GM12878 (cell line): ENCODE data around the gene PROX2. TPM values are rescaled to one million over a fixed set of nuclear protein-coding genes. Genes with fewer than 3 reads are reported as not detected.

Experiments
- ATAC-seq: fragments of 200-7000 bp; cut with Tn5 transposase; 3 replicates; pipeline ENCODE4 v1.9.1; 2020; ENCODE audit warnings: mild to moderate bottlenecking, moderate library complexity
- BruUV-seq: library from RNA; stranded (reverse); fragments of 400-500 nt; replicated peaks from 2 replicates; lab custom pipeline; 2021; lab: Mats Ljungman, UMichigan
- CTCF ChIA-PET: fragments of 300-600 bp; sonication (Branson Sonifier 250); formaldehyde crosslinking; extraction: SDS; loops from one replicate; lab custom pipeline; 2021; ENCODE audit warnings: inconsistent platforms; lab: Yijun Ruan, JAX
- POLR2A ChIA-PET: fragments of 350-600 bp; formaldehyde crosslinking; extraction: SDS; loops from one replicate; lab custom pipeline; 2021; ENCODE audit warnings: inconsistent platforms; lab: Charles Lee
- RAD21 ChIA-PET: fragments of 300-600 bp; sonication (Branson Sonifier 250); formaldehyde crosslinking; loops from one replicate; lab custom pipeline; 2023; ENCODE audit warnings: antibody characterized with exemption; ENCODE audit not compliant: unreplicated experiment; lab: Charles Lee
- SMC1A ChIA-PET: fragments of 300-600 bp; sonication (Branson Sonifier 250); formaldehyde crosslinking; loops from one replicate; lab custom pipeline; 2023; ENCODE audit not compliant: unreplicated experiment, uncharacterized antibody; lab: Charles Lee
- DNase-seq: peaks from one replicate; pipeline ENCODE4 v3.0.0-alpha.2; 2011; ENCODE audit warnings: low read depth, low spot score
- FAIRE-seq: peaks from 3 replicates; lab custom pipeline; 2011; peaks lifted over from hg19 to GRCh38; lab: Jason Lieb, UNC
- H2AFZ ChIP-seq: 2 replicates; pipeline ENCODE4 v1.6.0; 2011; ENCODE audit warnings: low read depth, low read length, control low read depth; ENCODE audit not compliant: control insufficient read depth
- H3K27ac ChIP-seq: 2 replicates; pipeline ENCODE4 v1.5.1; 2011; ENCODE audit warnings: control low read depth; ENCODE audit not compliant: control insufficient read depth, insufficient read depth
- H3K27me3 ChIP-seq, 2 experiments: replicated peaks in 1 of 2; 2 replicates each; pipeline versions ENCODE4 v1.6.0 to v1.6.1; 2011; ENCODE audit warnings: low read length in 1 of 2; ENCODE audit not compliant: control insufficient read depth in 2 of 2, insufficient read depth in 2 of 2
- H3K36me3 ChIP-seq, 2 experiments: 2 replicates each; pipeline ENCODE4 v1.5.1; 2011; ENCODE audit warnings: low read length in 1 of 2; ENCODE audit not compliant: control insufficient read depth in 2 of 2, insufficient read depth in 2 of 2
- H3K4me1 ChIP-seq: 2 replicates; pipeline ENCODE4 v1.6.1; 2011; ENCODE audit warnings: mild to moderate bottlenecking, low read length, moderate library complexity, mixed read lengths; ENCODE audit not compliant: control insufficient read depth, insufficient read depth
- H3K4me2 ChIP-seq: 2 replicates; pipeline ENCODE4 v1.6.0; 2011; ENCODE audit warnings: control low read depth; ENCODE audit not compliant: control insufficient read depth, insufficient read depth
- H3K4me3 ChIP-seq: fragments of 200-600 bp; sonication (generic); 2 replicates; pipeline ENCODE4 v1.5.1; 2016
- H3K79me2 ChIP-seq: 2 replicates; pipeline ENCODE4 v1.6.0; 2011; ENCODE audit warnings: low read length; ENCODE audit not compliant: control insufficient read depth, insufficient read depth
- H3K9ac ChIP-seq: 2 replicates; pipeline ENCODE4 v1.8.0; 2011; ENCODE audit warnings: low read length, control low read depth, mixed read lengths; ENCODE audit not compliant: control insufficient read depth, insufficient read depth
- H3K9me3 ChIP-seq: replicated peaks from 3 replicates; pipeline ENCODE4 v1.5.1; 2011; ENCODE audit warnings: mild to moderate bottlenecking, low read length; ENCODE audit not compliant: control insufficient read depth, insufficient read depth
- H4K20me1 ChIP-seq: 2 replicates; pipeline ENCODE4 v1.6.0; 2011; ENCODE audit not compliant: control insufficient read depth, insufficient read depth
- CEBPZ ChIP-seq: fragments of 150-350 bp; IDR thresholded peaks from 2 replicates; pipeline ENCODE4 v1.6.1; 2016; ENCODE audit warnings: low read depth, low read length
- E2F8 ChIP-seq: fragments of 450-650 bp; IDR thresholded peaks from 2 replicates; pipeline ENCODE4 v1.6.1; 2018; ENCODE audit warnings: mild to moderate bottlenecking, low read depth, moderate library complexity; ENCODE audit not compliant: partially characterized antibody
- EED ChIP-seq: sonication (generic); IDR thresholded peaks from 2 replicates; pipeline ENCODE4 v1.6.1; 2016; ENCODE audit warnings: antibody characterized with exemption, low read depth
- EZH2 ChIP-seq: IDR thresholded peaks from 2 replicates; pipeline ENCODE4 v1.6.1; 2012; ENCODE audit warnings: low read depth, mild to moderate bottlenecking, control low read depth, inconsistent platforms, low read length, borderline replicate concordance; ENCODE audit not compliant: control insufficient read depth
- FOS ChIP-seq: IDR thresholded peaks from 3 replicates; pipeline ENCODE4 v1.6.1; 2011; ENCODE audit warnings: borderline replicate concordance; ENCODE audit not compliant: insufficient read length; ENCODE audit errors: extremely low read depth
- MEF2B ChIP-seq: fragments of 450-650 bp; IDR thresholded peaks from 2 replicates; pipeline ENCODE4 v1.6.1; 2018; ENCODE audit warnings: mild to moderate bottlenecking, moderate library complexity; ENCODE audit not compliant: partially characterized antibody, poor library complexity, severe bottlenecking
- MTA2 ChIP-seq: fragments of 450-650 bp; IDR thresholded peaks from 2 replicates; pipeline ENCODE4 v1.6.1; 2016; ENCODE audit warnings: low read depth, mild to moderate bottlenecking, moderate library complexity
- SKIL ChIP-seq: fragments of 450-650 bp; IDR thresholded peaks from 2 replicates; pipeline ENCODE4 v1.6.1; 2017; ENCODE audit warnings: mild to moderate bottlenecking, low read depth, inconsistent platforms; ENCODE audit not compliant: poor library complexity, severe bottlenecking
- USF1 ChIP-seq: IDR thresholded peaks from 2 replicates; pipeline ENCODE4 v1.6.1; 2011; ENCODE audit warnings: borderline replicate concordance, low read depth, mild to moderate bottlenecking, moderate library complexity, mixed read lengths, low read length; ENCODE audit not compliant: insufficient read depth; ENCODE audit errors: extremely low read length
- ZBED1 ChIP-seq: IDR thresholded peaks from 2 replicates; pipeline ENCODE4 v1.6.1; 2016; ENCODE audit warnings: borderline replicate concordance
- WGBS: methylation state at CpG from one replicate; pipeline ENCODE4 v1.1.6; 2016; ENCODE audit warnings: low lambda C conversion rate; ENCODE audit not compliant: insufficient replicate concordance, insufficient coverage; ENCODE audit errors: missing lambda C conversion rate; 5-methylcytosine and 5-hydroxymethylcytosine counted together
- in situ Hi-C: fragments of 300-500 bp; cut with MboI; formaldehyde crosslinking; loops from 9 replicates; pipeline ENCODE4 v1.14.3; 2018; ENCODE audit warnings: mixed read lengths
- intact Hi-C: fragments of 100-400 bp; cut with micrococcal nuclease; formaldehyde crosslinking; loops from one replicate; pipeline ENCODE4 v1.14.2; 2022; ENCODE audit not compliant: unreplicated experiment
- polyA plus RNA-seq, 11 experiments: library from polyadenylated mRNA; depleted of rRNA in 4 of 11; unstranded in 6 of 11; stranded (reverse) in 5 of 11; fragments of >200 nt; fragmentation: Nextera tagmentation in 4 of 11; fragmentation: Illumina TruSeq in 1 of 11; extraction: Ambion mirVana in 4 of 11; extraction: Trizol in 1 of 11; gene quantifications; 1 replicate in 1 of 11; 2 replicates in 10 of 11; pipeline versions ENCODE4 v1.2.1 to v1.2.3, GENCODE V29; 2011 to 2016; ENCODE audit warnings: inconsistent platforms in 2 of 11, missing spikeins in 2 of 11, low read depth in 1 of 11
- total RNA-seq, 4 experiments: library from RNA; depleted of rRNA in 3 of 4; stranded (reverse); fragments of >200 nt in 3 of 4; fragmentation: Illumina TruSeq in 1 of 4; extraction: Trizol in 1 of 4; gene quantifications; 2 replicates each; pipeline versions ENCODE4 v1.2.1 to v1.2.3, GENCODE V29; 2013 to 2021

The PROX2 gene
- total and polyA plus RNA-seq, 10 of the 15 experiments (the other 5 are each of a cell fraction or from before 2014, with no cell fraction given): 0.04 to 0.42 (median 0.19) TPM

GRCh38 chr14:74846168-74846567 is 29.8 kb downstream of the PROX2 start:
- no peak for FAIRE-seq
- RAD21 ChIA-PET: interaction anchor here (0.7 to 1.1 kb wide), 2 partner anchors 9 to 15 kb away, joined by 3 to 4 read pairs; no protein-coding TSS in a partner anchor

More at GRCh38 chr14:74846168-74846567, 29.8 kb downstream of the PROX2 start:
- CTCF ChIA-PET: interaction anchor here (0.7 to 4.5 kb wide), 4 partner anchors 9 to 60 kb away, joined by 3 to 42 read pairs (median 4); no protein-coding TSS in a partner anchor
- no peak overlapping the region for H2AFZ ChIP-seq
- intact Hi-C loops: no loop called here
- no peaks in the 10 kb centered on the region for H3K79me2 ChIP-seq
- H3K4me2 ChIP-seq: no peak overlapping the region
- peaks cover 6% of the 10 kb centered on the region for H3K4me1 ChIP-seq
- H3K27ac ChIP-seq: no peak overlapping the region
- BruUV-seq: no TSS peak
- POLR2A ChIA-PET: no interaction called here
- no peaks in the 10 kb centered on the region; a peak in 1 of 4 replicates for H3K36me3 ChIP-seq
- no peaks in the 10 kb centered on the region for H4K20me1 ChIP-seq
- H3K27me3 ChIP-seq: no peaks in the 10 kb centered on the region
- ATAC-seq (no peak), DNase-seq (no peak)
- H3K9ac ChIP-seq: no peak overlapping the region
- WGBS: 72% methylated on average over 3 of the region's 3 CpGs
- H3K9me3 ChIP-seq: no peaks in the 10 kb centered on the region
- in situ Hi-C loops: no loop called here
- no peak overlapping the region for H3K4me3 ChIP-seq
- SMC1A ChIA-PET: interaction anchor here (0.6 to 2.6 kb wide), 5 partner anchors 10 to 240 kb away, joined by 3 to 9 read pairs (median 3); no protein-coding TSS in a partner anchor
- TF ChIP-seq USF1 (no peak), CEBPZ (no peak), EZH2 (no peak), FOS (no peak), MEF2B (no peak), MTA2 (no peak), SKIL (no peak), EED (no peak), ZBED1 (no peak), E2F8 (no peak)
